Stimulated activated CD4-positive, alpha-beta T cell treated with anti-CD3 and anti-CD28 coated beads, Interleukin-1b, Interleukin-23, amount 100 ng/mL, for 48 hours (primary cell): ENCODE data around the gene ANKRD33B.

Experiments
- DNase-seq: peaks from one replicate; pipeline ENCODE4 v3.0.0-alpha.2; 2020

Gene ANKRD33B

DNA sequence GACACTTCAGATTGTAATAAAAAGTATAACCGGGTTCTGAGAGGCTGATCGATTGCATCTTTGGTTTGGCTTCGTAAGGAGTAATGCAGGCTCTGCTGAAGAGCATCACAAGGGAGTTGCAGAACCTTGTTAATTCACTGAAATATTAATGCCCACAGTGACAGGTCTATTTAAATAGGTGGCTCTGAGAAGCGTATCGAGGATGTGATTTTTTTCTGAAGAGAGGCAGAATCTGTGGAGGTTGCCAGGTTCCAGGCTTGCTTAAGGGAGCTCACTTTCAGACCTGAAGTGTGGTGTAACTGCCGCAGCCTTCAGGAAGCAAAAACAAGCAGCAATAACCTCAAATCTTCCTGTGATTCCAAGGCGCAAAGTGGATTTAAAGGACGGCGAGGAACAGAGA, 80.3 kb downstream of the ANKRD33B start:
- DNase-seq, result no peak

DNA sequence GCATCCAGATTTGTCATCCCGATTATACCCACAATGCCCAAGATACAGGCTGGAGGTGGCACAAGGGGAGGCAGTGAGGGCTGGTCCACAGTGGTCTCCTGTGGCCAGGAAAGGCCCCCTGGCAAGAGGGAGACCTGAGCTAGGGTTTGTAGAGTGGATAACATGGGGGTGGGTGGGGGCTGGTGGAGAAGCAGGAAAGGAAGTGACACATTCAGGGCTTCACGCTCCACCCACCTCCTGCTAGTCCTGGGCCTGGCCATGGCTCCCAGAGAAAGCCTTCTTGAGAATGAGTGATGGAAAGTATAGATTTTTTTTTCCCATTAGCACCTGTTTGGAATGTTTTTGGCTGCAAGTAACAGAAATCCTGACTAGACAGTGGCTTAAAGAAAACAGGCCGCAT, 81.3 kb downstream of the ANKRD33B start:
- DNase-seq, result no peak

DNA sequence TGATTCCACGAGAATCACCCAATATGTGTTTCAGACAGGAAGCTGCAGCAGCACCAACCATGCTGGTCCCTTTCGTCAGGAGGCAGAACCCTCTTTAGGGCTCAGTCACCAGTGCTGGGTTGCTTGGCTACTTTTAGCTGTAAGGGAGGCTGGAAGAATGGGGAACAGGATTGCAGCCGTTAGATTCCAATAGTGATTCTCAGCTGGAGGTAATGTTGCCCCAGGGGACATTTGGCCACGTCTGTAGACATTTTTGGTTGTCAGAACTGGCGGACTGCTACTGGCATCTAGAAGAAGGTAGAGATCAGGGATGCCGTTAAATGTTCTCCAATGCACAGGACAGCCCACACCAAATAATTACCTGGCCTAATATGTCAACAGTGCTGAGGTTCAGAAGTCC, 81.8 kb downstream of the ANKRD33B start:
- no peak for DNase-seq

DNA sequence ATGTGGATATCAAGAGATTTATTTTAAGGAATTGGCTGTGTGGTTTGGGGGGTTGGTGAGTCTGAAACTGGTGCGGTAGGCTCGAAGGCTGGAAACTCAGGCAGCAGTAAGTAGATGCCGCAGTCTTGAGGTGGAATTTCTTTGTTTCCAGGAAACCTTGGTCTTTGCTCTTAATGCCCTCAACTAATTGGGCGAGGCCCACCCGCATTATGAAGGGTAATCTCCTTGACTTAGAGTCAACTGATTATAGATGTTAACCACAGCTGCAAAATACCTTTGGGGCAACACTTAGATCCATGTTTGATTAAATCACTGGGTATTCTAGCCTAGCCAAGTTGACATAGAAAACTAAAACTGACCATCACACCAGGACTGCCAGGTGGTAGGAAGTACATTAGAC, 83.8 kb downstream of the ANKRD33B start:
- DNase-seq, result no peak

DNA sequence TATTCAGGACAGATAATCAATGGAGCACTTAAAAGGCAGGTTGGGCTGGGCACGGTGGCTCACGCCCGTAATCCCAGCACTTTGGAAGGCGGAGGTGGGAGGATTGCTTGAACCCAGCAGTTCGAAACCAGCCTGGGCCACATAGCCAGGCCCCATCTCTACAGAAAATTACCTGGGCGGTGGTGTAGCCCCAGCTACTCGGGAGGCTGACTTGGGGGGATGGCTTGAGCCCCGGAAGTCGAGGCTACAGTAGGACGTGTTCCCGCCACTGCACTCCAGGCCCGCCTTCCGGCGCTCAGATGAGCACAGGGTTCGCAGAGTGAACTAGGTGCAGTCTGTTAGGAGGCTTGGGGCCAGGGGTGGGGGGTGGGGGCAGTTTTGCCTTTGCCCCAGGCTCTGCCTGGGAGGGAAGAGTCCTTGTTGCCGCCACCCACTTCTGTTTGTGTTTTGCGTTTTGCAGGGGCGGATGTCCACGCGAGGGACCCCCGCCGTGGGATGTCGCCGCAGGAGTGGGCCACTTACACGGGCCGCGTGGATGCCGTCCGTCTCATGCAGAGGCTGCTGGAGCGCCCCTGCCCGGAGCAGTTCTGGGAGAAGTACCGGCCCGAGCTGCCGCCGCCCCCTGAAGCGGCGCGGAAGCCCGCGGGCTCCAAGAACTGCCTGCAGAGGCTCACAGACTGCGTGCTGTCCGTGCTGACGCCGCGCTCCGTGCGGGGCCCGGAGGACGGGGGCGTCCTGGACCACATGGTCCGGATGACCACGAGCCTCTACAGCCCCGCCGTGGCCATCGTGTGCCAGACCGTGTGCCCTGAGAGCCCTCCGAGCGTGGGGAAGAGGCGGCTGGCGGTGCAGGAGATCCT, 85.2 kb downstream of the ANKRD33B start:
- no peak for DNase-seq

DNA sequence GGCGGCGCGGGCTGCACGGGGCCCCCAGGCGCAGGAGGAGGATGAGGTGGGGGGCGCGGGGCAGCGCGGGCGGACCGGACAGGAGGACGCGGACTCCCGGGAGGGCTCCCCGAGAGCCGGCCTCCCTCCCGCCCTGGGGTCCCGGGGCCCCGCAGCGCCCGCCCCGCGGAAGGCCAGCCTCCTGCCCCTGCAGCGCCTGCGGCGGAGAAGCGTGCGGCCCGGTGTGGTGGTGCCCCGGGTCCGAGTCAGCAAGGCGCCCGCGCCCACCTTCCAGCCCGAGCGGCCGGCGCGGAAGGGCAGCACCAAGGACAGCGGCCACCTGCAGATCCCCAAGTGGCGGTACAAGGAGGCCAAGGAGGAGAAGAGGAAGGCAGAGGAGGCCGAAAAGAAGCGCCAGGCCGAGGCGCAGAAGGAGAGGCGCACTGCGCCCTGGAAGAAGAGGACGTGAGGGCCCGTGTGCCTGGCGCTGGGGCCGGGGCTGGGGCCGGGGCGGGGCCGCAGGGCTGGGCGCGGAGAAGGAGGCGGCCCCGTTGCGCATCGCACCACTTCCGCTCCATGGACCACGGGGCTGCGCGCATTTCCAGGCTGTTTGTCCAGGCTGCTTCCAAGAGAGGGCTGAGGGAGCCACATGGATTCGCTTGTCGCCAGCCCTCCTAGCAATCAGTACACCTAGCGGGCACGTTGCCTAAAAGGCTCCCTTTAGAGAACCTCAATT, 86.0 kb downstream of the ANKRD33B start:
- DNase-seq, result no peak

DNA sequence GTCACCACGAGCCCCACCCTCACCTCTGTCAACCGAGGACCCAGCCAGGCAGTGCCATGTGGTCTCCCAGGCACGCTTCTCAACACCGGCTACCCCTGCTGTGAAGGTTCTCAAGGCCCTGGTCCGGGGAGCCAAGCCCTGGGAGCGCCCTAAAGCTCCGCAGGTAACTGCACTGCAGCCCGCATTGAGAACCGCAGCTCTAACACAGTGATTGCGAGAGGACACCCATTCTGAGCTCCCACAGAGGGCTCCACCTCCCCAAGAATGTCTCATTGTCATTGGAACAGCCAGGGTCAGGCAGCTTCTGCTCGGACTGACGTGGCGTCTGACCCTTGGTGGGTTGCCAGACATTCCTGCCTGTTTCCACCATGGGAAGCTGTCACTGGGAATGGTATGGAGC, 88.3 kb downstream of the ANKRD33B start:
- DNase-seq, result no peak

DNA sequence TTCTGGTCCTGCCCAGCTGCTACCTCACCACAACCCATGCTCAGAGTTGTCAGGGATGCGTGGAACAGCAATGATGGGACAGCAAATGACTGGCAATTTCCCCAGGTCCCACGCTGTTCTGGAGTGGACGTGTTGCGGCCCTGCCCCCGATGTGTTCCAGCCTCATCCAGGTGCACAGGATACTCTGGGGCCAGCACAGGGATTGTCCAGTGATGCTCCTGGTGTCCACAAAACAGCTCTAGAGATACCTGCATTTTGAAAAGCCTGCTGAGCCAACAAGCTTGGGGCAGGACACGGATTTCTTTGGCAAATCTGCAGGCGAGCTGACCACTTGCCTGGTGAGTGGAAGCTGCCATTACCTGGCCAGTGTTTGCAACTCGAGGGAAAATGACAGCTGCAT, 88.7 kb downstream of the ANKRD33B start:
- no peak for DNase-seq

DNA sequence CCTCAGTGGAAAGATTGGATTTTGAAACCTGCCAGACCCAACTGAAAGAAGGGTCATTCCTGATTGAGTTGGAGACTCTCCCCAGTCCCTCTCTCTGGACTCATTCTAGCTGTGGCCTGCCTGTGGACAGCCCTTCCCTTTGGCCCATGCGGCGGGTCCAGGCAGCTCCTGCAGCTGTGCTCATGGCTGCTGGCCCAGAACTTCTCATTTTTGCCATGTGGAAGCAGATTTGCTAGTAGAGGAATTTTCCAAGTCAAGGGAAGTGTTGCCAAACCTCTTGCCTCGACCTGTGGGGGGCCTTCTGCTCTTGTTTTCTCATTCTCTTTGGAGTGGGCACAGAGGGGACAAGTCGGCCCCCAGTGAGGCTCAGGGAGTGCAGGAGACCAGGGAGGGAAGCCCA, 89.2 kb downstream of the ANKRD33B start:
- no peak for DNase-seq

DNA sequence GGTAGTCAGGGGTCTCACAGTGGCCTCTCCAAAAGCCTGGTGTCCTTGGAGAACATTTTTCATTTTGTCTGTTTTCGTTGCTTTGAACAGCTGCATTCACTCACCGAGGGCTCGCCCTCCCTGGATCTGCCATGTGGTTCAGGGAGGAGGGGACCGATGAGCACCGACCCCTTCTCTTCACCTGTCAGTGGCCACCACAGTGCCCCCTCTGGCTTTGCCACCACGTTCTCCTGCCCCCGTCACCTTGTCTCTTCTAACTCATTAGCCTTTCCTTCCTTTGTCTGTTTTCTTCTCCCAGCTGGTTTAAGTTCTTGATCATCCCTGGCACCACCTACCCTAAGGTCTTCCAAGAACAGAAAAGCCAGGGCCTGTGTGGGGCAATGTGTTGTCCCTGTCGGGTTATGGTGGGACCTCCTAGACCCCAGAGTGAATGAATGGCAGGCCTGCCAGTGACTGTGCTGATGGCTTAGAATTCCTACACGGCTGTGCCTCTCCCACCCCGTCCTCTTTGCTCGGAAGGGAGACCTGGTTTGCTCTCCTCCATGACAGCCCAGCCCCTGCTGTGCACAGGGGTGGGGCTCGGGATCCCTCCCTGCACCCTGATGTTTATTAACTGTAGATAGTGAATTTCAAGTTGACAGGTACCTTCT, 90.0 kb downstream of the ANKRD33B start:
- DNase-seq, result no peak

DNA sequence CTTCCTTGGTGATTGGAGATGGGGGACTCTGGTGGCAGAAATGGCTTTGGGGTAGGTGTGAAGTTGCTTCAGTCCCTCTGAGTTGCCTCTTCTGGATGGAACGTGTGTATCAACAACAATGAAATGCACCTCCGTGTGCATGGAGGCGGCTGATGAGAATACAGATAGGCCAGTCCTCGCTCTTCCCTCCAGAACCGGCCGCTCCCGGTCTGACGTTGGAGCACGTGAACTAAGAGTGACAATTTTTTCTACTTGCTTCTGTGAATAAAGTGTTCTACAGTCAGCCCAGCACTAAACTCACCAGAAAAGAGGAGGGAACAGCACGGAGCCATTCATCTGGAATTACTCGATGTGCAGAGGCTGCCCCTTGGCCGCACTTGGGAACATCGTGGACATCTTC, 90.7 kb downstream of the ANKRD33B start:
- DNase-seq, result no peak

DNA sequence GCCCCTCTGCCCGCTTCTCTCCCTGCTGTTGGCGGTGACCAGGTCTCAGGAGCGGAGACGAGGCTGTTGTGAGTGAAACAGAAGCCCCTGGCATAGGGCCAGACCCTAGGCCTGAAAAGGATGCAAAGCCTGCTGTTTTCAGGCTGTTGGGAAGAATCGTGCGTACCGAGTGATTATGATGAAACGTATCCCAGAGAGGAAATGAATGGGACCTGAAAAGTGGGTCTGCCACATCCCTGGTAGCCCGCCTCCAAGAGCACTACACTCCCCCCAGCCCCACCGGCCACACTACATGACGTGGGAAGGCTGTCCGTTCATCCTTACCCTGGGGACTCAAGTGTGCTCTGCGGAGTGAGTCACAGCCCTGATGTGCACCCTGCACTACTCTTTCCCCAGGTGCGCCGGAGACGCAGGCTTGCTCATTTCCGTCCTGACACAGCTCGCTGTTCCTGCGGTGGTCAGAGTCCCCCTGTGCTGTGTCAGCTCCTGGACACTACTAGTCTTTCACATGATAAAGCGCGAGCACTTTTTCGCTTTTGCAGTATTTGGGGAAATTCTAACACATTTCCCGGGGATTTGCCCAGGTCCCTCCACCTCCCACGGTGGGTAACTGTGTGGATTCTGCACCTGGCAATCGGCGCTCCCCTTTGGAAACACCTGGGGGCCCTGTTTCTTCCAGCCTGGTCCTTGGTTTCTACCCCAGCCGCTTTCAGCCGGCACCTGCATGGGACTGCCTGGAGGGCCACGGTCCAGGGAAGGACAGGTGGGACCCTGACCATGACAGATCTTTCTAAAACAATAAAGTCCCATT, 91.5 kb downstream of the ANKRD33B start:
- DNase-seq, result no peak

DNA sequence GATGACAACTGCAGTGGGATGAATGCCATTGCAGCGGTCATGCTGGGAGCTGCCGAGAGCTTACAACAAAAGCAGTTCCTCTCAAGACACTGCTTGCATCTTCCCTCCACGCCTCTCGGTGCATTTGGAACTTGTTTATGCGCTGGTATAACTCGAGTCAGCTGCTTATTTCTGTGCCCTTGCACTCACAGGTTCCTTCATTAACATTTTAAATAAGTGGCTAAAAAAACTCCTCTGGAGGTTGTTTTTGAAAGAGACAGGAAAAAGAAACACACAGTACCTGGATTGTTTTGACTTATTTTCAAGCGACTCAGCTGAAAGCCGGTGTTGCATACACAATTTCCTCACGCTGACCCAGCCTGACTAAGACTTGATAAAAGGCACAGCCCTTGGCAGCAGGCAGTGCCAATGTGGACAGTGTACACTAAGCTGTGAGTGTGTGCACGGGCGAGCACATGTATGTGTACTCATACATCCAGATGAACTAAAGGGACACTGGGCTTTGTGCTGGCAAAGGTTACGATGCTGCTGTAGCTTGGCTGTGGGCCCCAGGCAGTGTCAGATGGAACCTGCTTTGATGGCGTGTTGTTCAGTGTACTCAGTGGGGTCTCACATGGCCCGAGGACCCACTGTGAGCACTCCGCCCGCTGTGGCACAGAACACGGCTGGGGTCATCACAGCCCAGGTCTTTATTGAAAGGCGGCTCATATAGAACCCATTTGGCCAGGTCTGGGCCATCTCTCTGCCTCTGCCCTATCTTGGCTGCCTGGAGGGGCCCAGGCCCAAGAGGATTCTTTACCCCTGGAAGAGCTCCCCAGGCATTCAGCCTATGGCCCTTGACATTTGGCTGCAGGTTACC, 92.3 kb downstream of the ANKRD33B start:
- DNase-seq, result no peak

DNA sequence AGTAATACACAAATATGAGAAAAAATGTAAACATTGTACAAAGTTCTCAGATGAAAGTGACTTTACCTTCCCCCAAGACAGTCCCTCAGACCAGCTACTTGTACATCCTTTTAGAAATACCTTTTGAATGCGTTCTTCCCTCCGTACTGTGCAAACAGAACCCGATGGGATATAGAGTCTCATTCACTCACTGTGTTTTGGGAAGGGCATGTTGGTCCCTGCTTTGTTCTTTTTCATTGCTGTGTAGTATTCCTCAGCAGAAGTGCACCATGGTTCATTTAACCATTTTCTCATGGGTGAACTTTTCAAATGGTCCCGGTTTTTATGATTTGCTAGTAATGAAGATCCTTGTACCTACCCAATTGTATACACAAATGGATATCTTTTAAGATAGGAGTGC, 94.4 kb downstream of the ANKRD33B start:
- DNase-seq, result no peak

DNA sequence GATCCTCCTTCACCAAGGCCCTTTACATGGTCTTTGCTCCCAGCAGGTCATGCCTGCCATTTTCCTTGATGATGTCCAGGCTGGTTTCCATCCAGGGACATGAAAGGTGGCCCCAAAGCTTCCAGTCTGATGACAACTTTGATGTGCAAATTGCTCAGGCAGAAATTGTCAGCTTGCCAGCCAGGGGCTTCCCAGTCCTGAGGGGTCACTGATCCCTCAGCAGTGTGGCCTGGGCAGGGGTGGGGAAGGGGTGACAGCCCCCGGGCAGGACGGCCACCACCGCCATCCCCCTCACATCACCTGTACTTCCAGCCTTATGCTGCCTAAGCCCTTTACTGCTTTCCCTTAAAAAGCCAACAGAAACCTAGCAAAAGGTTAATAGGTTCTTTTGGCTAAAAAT, 96.3 kb downstream of the ANKRD33B start:
- no peak for DNase-seq

DNA sequence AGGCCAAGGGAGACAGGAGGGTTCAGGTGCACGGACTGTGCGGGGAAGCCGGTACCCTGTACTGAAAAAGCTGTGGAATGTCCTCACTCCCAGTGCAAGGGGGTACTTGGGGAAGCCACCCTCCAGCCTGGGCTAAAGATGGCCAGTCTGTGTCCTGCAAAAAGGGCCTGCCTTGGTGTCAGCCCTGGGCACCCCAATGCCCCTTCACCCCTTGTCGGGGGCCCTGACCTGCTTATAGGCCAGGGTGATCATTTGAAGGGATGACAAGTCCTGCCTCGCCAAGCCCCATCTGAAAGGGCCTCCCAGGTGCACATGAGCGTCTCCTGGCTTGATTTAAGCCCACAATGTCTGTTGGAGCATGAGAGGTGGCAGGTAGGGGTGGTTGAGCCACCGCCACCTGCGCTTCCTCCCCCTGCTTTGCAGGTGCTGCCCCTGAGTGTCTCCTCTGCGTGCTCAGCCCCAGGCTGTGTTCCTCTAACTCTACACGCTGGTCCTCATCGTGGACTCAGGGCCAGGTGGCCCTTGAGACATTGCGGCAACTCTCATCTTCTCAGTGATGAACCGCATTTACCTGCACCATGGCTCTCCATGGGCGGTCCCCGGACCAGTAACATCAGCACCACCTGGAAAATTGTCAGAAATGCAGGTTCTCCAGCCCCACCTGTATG, 97.0 kb downstream of the ANKRD33B start:
- DNase-seq, result no peak

DNA sequence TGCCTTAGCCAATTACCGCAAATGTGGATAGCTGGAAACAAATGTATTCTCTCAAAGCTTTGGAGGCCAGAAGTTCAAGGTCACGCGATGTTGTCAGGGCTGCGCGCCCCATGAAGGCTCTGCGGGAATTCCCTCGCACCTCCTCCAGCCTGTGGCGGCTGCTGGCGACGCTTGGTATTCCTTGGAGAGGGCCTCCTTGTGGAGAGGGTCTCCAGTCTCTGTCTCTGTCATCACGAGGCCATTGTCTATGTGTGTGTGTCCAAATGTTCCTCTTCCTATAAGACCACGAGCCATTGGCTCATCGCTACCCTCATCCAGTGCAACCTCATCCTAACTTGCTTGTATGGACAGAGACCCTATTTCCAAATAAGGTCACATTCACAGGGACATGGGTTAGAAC, 97.5 kb downstream of the ANKRD33B start:
- DNase-seq, result no peak

DNA sequence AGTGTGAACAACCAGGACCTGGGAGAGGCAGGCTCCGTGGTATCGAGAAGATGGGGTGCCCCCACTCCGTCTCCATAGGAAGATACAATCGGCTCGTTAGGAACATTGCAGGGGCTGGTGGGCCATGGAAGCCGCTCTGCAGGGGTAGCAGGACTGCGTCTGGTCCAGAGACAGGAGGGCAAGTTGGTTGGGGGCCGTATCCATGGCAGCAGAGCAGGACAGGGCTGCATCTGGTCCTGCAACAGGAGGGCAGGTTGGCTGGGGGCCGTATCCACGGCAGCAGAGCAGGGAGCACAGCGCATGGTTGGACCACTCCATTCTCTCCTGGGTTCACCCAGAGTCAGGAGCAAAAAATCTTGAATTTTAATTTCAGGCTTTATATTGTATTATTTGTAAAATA, 98.2 kb downstream of the ANKRD33B start:
- DNase-seq, result no peak

DNA sequence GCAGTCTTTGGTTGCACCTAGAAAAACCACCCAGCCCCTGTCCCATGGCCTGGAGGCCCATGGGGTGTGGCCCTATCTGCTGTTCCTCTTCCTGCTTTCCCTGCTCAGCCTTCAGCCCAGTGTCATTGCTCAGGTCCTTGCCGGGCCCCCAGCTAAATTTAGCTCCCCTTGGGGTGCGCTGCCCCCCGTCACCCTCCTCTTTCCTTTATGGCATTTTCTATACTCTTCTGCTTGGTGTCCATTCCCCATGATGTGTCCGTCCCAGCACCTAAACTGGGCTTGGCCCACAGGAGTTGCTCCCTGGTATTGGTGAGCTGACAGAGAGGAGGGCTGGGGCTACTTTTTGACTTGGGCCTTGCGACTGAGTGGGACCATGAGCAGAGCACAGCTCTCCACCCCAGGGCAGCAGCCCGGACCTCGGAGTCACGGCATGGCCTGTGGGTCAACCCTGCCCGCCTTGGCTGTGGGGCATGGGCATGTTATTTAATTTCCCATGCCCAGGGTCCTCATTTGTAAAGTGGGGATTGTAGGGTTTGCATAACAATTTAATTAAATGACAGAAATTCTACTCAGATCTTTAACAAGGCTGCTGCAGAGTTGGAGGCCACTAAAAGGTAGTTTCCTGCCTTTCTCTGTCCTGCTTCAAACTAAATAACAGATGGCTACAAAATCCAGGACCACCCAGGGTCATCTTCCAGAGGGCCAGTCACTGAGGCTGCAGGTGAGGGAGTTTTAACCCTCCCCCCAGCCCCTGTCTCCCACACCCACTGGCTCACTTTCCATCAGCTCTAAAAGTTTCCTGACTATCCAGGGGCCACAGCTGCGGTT, 99.0 kb downstream of the ANKRD33B start:
- DNase-seq, result no peak

DNA sequence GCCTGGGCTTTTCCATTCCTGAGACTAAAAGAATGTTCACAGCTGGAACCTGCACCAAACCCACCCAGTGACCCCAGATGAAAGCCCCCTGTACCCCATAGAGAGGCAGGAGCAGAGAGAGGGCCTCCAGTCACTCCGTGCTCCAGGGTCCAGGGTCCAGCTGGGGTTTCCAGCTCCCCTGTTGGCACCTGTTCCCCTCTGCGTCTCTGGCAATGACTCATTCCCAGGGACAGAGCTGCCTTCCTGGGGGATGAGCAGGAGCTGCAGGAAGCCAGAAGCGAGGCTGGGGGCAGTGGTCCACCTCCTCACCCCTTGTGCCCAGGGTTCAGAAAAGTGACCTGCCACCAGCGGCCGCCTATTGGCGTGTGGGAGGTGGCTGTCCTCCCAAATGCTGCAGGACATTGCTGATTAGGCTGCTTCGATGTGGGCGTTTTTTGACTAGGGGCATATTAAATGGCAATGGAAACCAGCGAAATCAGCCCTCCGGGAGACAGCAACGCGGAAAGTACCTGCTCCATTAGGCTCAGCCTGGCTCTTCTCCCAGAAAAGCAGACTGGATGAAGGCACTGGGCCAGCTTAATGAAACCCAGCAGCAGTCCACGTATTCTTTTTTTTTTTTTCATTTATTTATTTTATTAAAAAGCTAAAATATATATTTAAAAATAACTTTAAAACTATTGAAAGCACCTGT, 99.8 kb downstream of the ANKRD33B start:
- no peak for DNase-seq
